HG02610 (cell line): ENCODE measurements around the gene IFNL3.
A peak's percentile ranks its signal among the peaks of the same experiment; 100 is the strongest.
"Not testable (repeated sequence)": the region's sequence is repeated elsewhere in the genome, so short reads cannot be mapped to it uniquely, and the experiment has no call there.

ENCODE experiments used
- ATAC-seq: cut with Tn5 transposase; IDR thresholded peaks from one replicate; pipeline ENCODE4 v1.9.1; 2021; ENCODE audit warnings: mild to moderate bottlenecking, moderate library complexity; ENCODE audit not compliant: unreplicated experiment

IFNL3 gene

DNA sequence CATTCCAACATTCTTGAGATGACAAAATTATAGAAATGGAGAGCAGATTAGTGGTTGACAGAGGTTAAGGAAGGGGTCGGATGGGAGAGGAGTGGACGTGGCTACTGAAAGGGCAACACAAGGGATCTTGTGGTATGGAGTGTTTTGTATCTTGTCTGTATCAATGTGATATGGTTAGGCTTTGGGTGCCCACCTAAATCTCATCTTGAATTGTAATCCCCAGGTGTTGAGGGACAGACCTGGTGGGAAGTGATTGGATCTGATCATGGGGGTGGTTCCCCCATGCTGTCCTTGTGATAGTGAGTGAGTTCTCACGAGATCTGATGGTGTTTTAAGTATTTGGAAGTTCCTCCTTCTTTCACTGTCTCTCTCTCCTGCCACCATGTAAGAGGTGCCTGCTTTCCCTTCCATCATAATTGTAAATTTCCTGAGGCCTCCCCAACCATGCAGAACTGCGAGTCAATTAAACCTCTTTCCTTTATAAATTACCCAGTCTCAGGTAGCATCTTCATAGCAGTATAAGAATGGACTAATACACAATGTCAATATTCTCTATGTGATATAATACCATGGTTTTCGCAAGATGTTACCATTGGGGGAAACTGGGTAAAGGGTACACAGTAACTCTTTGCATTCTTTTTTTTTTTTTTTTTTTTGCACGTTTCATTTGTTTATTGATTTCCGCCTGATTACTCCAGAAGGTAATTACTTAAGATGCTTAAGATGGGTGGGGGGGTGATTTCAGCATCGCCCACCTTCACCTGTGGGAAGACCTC is 8.8 kb upstream of the IFNL3 start:
- ATAC-seq: no peak

DNA sequence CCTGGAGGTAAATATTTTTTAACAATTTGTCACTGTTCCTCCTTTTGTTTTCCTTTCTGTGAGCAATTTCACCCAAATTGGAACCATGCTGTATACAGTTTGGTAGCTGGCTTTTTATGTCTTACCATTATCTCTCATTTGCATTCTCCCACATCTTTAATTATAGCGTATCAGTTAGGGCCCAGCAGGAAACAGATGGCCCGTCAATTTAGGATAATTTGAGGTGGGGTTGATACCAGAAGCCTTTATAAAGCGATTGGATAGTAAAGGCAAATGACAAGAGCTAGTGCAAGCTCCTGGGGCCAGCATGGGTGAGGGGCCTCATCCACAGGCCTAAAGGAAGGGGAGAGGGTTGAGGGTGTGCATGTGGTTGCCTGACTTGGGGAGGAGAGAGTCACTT is 7.7 kb upstream of the IFNL3 start:
- ATAC-seq: no peak

DNA sequence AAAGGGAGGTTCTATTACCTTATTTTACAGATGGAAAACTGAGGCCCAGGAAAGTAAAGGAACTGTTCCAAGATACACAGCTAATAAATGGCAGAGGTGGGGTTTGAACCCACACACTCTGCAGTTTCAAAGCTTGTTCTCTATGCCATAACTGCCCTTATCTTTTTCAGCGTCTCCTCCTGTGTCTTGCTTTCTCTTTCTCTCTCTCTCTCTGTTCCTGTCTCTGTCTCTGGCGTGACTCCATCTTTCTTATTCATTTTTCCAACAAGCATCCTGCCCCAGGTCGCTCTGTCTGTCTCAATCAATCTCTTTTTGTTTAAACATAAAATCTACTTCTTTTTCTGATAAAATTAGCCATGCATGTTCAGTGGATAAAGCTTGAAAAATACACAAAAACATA is 7.0 kb upstream of the IFNL3 start:
- ATAC-seq: no peak

DNA sequence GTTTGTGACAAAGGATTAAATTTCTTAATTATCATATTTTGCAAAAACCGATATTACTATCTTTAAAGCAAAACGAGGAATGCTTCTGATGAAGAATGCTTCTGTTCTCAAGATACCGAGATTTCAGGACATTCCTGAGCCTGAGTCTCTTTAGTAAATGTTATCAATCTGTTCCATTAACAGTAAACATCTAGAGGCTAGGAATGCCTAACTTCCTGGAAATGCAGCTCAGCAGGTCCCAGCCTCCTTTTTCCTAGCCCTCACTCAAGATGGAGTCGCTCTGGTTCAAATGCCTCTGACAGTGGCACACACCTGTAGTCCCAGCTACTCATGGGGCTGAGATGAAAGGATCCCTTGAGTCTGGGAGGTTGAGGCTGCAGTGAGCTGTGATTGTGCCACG is 6.3 kb upstream of the IFNL3 start:
- ATAC-seq: no peak

DNA sequence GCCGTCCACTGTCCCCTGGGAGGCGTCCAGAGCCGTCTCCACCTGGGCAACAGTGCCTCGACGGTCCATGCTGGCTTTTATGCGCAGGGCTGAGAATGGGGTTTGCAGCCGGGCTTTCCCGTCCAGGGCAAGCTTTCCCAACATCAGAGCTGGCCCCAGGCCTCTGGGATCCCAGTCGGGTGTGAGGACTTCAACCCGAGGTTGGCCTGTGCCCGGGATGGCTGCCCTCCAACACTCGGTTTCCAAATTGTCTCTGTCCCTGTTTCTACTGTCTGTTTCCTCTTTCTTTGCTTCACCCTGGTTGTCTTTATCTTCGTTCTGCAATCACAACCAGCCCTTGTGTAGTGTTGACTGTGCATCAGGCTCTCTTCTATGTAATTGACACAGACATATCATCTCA is 4.0 kb upstream of the IFNL3 start, which contains the start of gene IFNL4:
Gene IFNL4 (minus strand): TSS at position 51 of the 400 bp plus-strand sequence.
- no peak for ATAC-seq

DNA sequence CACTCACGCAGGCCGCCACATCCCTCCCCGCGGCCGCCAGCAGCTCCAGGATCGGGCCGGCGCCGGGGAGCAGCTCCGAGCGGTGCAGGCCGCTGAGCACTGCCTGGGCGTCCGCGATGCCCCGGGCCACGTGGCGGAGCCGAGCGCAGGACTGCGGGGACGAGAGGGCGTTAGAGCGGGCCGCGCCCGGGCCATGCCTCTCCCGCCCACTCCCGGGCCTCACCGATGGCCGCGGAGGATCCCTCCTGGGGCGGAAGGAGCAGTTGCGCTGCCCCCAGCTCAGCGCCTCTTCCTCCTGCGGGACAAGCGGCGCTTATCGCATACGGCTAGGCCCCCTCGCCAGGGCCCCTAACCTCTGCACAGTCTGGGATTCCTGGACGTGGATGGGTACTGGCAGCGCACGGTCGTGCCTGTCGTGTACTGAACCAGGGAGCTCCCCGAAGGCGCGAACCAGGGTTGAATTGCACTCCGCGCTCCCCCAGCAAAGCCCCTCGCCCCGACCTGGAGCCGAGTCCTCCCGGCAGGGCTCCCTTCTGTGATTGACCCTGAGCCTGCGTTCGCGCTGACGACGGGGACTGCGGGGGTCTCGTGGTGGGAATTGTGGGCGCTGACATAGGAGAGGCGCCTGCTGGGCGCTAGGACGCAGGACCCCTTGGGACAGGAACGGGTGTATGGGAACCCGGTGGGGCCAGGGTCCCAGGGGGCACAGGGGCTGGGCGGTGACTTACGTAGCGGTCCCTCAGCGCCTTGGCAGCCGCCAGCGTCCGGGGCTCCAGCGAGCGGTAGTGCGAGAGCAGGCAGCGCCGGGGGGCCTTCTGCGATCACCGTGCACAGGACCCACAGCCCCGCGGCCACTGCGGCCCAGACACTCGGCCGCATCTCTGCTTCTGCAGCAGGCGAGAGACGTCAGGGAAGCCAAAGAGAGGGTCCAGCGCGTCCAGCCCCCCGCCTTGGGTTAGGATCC is 3.2 kb upstream of the IFNL3 start:
- no peak for ATAC-seq

DNA sequence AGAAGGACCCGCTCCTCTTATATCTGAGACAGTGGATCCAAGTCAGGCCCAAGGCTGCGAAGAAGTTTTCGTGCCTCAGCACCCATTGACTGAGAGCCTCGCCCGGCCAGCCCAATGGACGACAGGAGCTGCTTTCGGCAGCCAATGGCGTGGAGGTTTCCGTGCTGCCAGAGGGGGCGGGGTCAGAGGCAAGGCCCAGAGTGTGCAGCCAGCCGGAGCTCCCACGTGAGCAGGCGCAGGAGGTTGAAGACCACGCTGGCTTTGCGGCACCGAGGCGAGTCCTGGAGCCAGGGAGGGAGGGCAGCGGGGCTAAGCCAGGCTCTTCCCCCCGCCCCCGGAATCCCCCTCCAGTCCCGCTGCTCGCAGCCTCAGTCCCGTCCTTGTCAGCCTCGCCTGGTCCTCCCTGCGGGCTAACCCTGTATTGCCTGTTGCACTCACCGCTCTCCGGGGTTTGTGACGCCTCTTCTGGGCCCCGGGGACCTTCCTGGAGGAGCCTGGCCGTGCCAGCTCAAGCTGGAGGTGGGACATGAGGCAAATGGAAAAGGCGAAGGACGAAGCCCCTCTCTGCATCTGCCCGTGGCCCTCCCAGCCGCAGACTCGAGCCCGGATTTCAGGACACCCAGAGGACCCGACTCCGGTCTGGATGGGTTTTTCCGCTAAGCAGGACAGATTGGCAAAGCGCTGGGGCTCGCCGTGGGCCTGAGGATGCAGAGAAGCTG is 2.3 kb upstream of the IFNL3 start:
- no peak for ATAC-seq

DNA sequence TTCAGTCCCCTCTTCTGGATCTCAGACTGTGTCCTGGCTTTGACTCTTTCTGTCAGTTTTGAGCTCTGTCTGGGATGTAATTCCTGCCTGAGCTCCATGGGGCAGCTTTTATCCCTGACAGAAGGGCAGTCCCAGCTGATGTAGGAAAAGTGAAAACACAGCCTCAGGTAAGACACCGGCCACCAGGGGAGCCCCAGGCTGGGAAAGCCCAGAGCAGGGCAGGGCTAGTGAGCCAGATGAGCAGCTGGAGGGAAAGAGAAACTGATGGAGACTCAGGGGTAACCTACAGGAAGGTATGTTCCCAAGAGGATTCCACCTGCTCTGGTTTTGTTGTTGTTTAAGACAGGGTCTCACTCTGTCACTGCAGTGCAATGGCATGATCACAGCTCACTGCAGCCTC is 360 bp upstream of the IFNL3 start:
- not testable (repeated sequence) for ATAC-seq

DNA sequence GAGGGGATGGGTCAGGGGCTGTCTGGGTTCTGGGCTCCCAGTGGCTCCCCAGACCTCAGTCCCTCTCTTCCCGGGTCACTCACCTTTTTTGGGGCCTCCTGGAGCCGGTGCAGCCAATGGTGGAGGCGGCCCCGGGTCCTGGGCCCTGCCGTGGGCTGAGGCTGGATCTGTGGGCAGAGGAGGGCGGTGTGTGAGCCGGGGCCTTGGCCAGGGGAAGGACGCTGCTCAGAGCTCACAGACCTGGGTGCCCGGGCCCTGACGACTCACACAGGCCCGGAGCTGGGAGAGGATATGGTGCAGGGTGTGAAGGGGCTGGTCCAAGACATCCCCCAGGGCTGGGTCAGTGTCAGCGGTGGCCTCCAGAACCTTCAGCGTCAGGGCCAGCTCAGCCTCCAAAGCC is 1.1 kb downstream of the IFNL3 start:
- not testable (repeated sequence) for ATAC-seq

DNA sequence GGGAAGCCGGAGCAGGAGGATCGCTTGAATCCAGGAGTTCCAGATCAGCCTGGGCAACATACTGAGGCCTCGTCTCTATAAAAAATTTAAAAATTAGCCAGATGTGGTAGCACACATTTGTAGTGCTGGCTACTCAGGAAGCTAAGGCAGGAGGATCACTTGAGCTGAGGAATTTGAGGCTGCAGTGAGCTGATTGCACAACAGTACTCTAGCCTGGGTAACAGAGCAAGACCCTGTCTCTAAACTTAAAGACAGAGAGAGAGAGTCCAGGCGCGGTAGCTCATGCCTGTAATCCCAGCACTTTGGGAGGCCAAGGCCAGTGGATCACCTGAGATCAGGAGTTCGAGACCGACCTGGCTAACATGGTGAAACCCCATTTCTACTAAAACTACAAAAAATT is 4.4 kb downstream of the IFNL3 start:
- ATAC-seq: no peak

DNA sequence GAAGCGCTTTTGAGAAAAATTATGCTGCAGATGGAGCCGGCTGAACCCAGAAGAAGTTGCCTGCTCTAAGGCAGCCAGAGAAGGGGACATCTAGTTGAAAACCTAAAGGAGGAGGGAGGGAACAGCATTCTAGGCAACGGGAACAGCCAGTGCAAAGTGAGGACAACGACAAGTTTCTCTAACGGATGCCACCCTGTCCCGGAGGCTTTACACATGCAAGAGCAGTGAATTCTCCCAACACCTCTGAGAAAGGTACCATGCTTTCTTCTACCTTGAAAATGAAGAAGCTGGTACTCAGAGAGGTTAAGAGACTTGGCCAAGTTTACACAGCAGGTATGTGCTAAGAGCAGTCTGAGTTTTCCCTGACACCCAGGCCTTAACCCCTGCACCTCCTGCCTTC is 5.9 kb downstream of the IFNL3 start:
- ATAC-seq: no peak

DNA sequence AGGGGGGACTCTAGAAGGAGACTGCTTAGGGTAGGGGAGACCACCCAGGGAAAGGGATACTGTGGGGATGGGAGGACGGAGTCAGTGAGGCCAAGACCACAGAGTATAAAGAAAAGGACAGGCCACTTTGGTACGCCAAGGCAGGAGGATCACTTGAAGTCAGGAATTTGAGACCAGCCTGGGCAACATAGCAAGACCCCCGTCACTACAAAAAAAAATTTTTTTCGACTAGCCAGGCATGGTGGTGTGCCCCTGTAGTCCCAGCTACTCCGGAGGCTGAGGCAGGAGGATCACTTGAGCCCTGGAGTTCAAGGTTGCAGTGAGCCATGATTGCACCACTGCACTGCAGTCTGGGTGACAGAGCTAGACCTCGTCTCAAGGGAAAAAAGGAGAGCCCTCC is 6.6 kb downstream of the IFNL3 start:
- ATAC-seq: no peak

DNA sequence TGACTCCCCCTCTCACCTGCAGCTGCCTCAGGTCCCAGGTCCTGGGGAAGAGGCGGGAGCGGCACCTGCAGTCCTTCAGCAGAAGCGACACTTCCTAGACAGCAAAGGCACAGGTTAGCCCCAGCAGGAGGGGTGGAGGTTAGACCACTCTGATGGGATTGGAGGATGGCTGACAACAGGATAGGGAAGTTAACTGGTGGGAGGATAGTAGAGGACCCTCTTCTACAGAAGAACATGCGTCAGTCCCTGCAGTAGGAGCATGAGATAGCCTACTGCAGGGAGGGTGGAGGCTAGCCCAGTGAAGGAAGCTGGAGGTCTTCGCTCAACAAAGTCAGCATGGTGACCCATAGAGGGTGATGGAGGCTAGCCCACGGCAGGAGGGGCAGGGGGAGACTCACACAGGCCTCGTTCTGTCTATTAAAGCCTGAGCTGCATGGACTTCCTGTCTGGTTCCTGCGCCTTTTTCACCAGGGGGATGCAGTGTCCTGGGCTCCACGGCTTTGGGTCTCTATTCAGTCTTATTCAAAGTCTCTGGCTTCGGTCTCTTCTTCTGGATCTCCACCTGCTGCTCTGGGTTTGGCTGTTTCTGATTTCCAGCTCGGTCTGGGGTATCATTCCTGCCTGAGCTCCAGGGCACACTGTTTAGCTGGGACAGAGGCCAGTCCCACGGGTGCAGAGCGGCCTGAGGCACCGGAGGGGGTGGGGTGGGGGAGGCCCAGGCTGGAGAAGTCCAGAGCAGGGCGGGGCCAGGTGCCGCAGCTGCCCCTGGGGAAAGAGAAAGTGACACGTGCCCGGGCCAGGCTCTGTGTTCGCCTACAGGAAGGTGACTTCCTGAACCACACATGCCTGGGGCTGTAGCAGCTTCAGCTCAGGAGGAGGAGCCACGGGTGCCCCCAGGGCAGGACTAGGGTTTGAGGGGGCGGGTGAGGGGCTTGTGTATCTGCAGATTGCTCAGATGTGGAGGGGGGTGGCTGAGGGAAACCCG is 7.3 kb downstream of the IFNL3 start:
- ATAC-seq: peak; percentile 82

DNA sequence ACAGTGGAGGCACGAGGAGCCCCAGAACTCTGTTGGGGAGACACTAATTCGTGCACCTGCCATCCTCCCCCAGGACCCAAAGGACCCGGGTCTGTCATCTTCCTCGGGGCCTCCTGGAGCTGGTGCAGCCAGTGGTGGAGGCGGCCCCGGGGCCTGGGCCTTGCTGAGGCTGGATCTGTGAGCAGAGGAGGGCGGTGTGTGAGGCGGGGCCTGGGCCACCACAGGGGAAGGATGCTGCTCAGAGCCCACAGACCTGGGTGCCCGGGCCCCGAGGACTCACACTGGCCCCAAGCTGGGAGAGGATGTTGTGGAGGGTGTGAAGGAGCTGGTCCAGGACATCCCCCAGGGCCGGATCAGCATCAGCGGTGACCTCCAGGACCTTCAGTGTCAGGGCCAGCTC is 8.3 kb downstream of the IFNL3 start:
- no peak for ATAC-seq

DNA sequence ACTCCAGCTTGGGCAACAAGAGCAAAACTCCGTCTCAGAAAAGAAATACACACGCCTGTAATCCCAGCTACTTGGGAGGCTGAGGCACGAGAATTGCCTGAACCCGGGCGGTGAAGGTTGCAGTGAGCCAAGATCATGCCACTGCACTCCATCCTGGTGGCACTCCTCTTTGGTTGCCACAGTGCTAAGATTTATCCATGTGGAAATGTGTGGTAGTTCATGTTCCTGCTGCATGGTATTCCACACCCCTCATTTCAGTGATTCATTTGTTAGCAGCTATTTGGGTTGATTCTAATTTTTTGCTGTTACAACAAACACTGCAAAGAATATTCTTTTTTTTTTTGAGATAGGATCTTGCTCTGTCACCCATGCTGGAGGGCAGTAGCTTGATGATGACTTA is 12.1 kb downstream of the IFNL3 start:
- no peak for ATAC-seq

DNA sequence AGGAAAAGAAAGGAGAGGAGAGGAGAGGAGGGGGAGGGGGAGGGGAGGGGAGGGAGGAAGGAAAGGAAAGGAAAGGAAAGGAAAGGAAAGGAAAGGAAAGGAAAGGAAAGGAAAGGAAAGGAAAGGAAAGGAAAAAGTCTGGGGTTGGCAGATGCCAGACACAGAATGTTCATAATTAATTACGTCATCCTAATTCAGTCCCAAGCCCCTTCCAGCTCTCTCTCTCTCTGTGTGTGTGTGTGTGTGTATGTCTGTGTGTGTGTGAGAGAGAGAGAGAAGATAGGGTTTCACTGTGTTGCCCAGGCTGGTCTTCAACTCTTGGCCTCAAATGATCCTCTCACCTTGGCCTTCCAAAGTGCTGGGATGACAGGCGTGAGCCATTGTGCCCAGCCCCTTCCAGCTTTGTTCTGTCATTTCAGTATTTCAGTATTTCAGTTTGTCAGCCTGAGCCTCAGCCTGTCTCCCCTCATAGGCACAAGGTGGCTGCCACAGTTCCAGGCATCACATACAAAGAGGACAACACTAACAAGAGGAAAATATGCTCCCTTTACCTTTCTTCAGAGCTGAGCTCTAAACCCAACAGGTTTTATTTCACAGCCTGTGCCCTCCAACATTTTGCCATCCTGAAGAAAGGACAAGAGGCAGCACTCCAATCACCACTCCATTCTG is 14.6 kb downstream of the IFNL3 start:
- no peak for ATAC-seq

DNA sequence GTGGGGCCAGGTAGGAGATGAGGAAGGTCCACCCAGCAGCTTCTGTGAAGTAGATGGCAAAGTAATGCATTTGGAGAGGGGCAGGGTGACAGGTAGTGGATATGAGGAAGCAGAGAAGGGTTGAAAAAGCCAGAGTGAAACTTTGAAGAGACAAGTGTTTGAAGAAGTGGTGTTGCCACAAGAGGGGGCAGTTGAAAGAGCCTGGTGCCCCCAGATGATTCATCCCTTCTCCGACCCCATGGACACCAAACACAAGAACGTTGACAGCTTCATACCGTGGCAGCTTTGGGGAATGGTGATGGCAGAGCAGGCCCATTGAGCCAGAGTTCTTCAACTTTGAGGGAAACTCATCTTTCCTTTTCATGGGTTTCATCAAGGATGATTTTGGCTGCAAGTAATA is 19.9 kb downstream of the IFNL3 start:
- no peak for ATAC-seq

DNA sequence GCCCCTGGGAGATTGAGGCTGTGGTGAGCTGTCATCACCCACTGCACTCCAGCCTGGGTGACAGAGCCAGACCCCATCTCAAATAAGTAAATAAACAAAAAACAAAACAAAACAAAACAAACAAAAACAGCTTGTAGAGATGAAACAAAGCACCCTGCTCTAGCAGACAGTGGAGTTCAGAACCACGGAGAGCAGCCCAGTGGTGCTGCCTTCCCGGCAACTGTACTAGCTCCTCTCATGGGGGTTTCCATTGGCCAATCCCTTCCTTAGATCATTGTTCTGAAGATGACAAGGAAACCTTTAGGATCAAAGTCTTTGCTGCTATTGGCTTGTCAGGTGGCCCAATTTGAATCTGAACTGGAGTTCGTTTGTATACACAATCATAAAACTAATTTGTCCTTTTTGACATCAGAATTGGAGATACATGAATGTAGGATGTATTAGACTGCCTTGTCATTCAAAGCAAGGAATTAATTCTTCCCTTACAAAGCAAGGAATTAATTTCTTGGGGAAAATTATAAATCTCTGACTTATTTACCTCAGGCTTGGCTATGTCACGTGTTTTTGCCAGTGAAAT is 21.0 kb downstream of the IFNL3 start:
- no peak for ATAC-seq

DNA sequence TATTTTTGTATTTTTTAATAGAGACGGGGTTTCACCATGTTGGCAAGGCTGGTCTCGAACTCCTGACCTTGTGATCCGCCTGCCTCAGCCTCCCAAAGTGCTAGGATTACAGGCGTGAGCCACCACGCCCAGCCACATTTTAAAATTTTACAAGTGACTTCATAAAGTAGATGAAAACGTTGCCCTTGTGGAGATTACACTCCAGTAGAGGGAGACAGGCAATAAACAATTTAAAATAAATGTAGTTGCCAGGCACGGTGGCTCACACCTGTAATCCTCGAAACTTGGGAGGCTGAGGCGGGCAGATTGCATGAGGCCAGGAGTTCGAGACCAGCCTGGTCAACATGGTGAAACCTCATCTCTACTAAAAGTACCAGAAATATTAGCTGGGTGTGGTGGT is 25.7 kb downstream of the IFNL3 start:
- ATAC-seq: not testable (repeated sequence)
